Kidney (tissue), 14 donors: ENCODE results near the gene PACS1. TPM values are rescaled to one million over a fixed set of nuclear protein-coding genes. Genes with fewer than 3 reads are reported as not detected.

Experiments
- DNase-seq, 5 donors: peaks; one replicate each; pipeline ENCODE4 v3.0.0-alpha.2; 2013 to 2020
- FAIRE-seq: peaks from 2 replicates; lab custom pipeline; 2012; peaks lifted over from hg19 to GRCh38; lab: Jason Lieb, UNC
- H3K27ac ChIP-seq, 2 donors: one replicate each; pipeline ENCODE4 v1.7.0; 2013; ENCODE audit warnings: low read depth in 2 of 2, low read length in 2 of 2, inconsistent platforms in 1 of 2
- H3K27me3 ChIP-seq: one replicate; pipeline ENCODE4 v1.7.1; 2013; ENCODE audit warnings: low read length, inconsistent platforms; ENCODE audit not compliant: control insufficient read depth, insufficient read depth
- H3K36me3 ChIP-seq, 3 donors: one replicate each; pipeline versions ENCODE4 v1.7.0 to v1.7.1; 2013; ENCODE audit warnings: low read length in 3 of 3, control low read depth in 1 of 3, inconsistent platforms in 1 of 3; ENCODE audit not compliant: insufficient read depth in 3 of 3, control insufficient read depth in 2 of 3
- H3K4me1 ChIP-seq, 3 donors: one replicate each; pipeline versions ENCODE4 v1.7.0 to v1.7.1; 2013; ENCODE audit warnings: low read length in 3 of 3, inconsistent platforms in 1 of 3, low read depth in 1 of 3; ENCODE audit not compliant: control insufficient read depth in 2 of 3, insufficient read depth in 2 of 3
- H3K4me3 ChIP-seq, 3 donors: one replicate each; pipeline versions ENCODE4 v1.7.0 to v1.8.1; 2013; ENCODE audit warnings: low read length in 3 of 3, control low read depth in 1 of 3, inconsistent platforms in 1 of 3
- H3K9ac ChIP-seq, 3 donors: one replicate each; pipeline versions ENCODE4 v1.7.0 to v1.7.1; 2013; ENCODE audit warnings: low read length in 3 of 3, control low read depth in 1 of 3, inconsistent platforms in 1 of 3
- H3K9me3 ChIP-seq, 3 donors: one replicate each; pipeline versions ENCODE4 v1.7.0 to v1.7.1; 2013; ENCODE audit warnings: low read length in 3 of 3, control low read depth in 1 of 3, inconsistent platforms in 1 of 3; ENCODE audit not compliant: control insufficient read depth in 2 of 3, insufficient read depth in 1 of 3
- intact Hi-C: fragments of 100-400 bp; cut with DNase I; formaldehyde crosslinking; loops from one replicate; pipeline ENCODE4 v1.11.1; 2022
- polyA plus RNA-seq: library from polyadenylated mRNA; stranded (reverse); fragments of 350-450 nt; fragmentation: Illumina TruSeq; extraction: RNeasy Lipid Tissue Mini Kit (QIAGEN cat#74804); gene quantifications from one replicate; pipeline ENCODE4 v1.2.3, GENCODE V29; 2014; ENCODE audit warnings: low read depth, low replicate concordance; ENCODE audit not compliant: insufficient read depth
- total RNA-seq: library from RNA; stranded (reverse); fragmentation: NEBNext Ultra II Directional; extraction: Animal tissue kit (Norgen Biotek cat#: 25700); gene quantifications from one replicate; pipeline ENCODE4 v1.2.1, GENCODE V29; 2021
- TF ChIP-seq, protein P1 (sequence below): IDR thresholded peaks from 3 replicates; pipeline ENCODE4 v1.5.1; 2012; ENCODE audit warnings: mild to moderate bottlenecking, moderate library complexity, borderline replicate concordance; ENCODE audit not compliant: insufficient read depth; ENCODE audit errors: extremely low read depth
- donor health status: control.
- donor health status: control.
- donor health status: control.
- donor health status: control.
- donor health status: control.
- donor health status: DM: yes; HTN: yes; CAD: no.
- donor health status: Normal renal cell carcinoma (clear cell type).

The PACS1 gene
- total and polyA plus RNA-seq, 2 donors from 2014 or later: 23.7 to 91.8 TPM

DNA sequence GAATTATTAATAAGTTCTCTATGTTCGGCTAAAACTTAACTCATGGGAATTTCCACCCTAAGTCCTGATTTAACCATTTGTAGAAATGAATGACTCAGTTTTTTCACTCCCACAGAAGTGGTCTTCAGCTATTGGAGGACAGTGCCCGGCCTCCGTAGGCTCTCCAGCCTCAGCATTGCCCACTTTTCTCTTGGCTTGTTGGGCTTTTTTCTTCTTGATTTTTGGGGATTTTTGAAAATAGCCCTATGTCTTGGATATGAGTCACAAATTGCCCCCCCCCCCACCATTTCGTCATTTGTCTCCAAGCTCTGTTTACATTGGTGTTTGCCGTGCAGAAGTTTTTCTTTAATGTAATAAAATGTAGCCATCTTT, 66.7 kb downstream of the PACS1 start:
- no peak for DNase-seq
- TF ChIP-seq, protein P1, sequence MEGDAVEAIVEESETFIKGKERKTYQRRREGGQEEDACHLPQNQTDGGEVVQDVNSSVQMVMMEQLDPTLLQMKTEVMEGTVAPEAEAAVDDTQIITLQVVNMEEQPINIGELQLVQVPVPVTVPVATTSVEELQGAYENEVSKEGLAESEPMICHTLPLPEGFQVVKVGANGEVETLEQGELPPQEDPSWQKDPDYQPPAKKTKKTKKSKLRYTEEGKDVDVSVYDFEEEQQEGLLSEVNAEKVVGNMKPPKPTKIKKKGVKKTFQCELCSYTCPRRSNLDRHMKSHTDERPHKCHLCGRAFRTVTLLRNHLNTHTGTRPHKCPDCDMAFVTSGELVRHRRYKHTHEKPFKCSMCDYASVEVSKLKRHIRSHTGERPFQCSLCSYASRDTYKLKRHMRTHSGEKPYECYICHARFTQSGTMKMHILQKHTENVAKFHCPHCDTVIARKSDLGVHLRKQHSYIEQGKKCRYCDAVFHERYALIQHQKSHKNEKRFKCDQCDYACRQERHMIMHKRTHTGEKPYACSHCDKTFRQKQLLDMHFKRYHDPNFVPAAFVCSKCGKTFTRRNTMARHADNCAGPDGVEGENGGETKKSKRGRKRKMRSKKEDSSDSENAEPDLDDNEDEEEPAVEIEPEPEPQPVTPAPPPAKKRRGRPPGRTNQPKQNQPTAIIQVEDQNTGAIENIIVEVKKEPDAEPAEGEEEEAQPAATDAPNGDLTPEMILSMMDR: no peak
- no peak for FAIRE-seq
- Histone ChIP-seq H3K9me3 (no peaks in the 10 kb centered on the region), H3K9ac (no peak overlapping the region), H3K4me3 (no peak overlapping the region), H3K36me3 (no peaks in the 10 kb centered on the region), H3K4me1 (peaks cover 0 to 6% (median 0%) of the 10 kb centered on the region in 3 donors), H3K27me3 (no peaks in the 10 kb centered on the region), H3K27ac (no peak overlapping the region)
- intact Hi-C loops: no loop called here

- FAIRE-seq (no peak), DNase-seq (no peak)
- no peaks in the 10 kb centered on the region for H3K36me3 ChIP-seq
- H3K4me1 ChIP-seq: peaks cover 0 to 6% (median 0%) of the 10 kb centered on the region in 3 donors
- intact Hi-C loops: no loop called here
- no peaks in the 10 kb centered on the region for H3K27me3 ChIP-seq
- no peak overlapping the region for H3K4me3 ChIP-seq
- no peak overlapping the region for H3K27ac ChIP-seq
- no peak overlapping the region for H3K9ac ChIP-seq
- H3K9me3 ChIP-seq: no peaks in the 10 kb centered on the region
- TF ChIP-seq, protein P1: no peak
Measured at GRCh38 chr11:66139817-66140404, 69.8 kb downstream of the PACS1 start.

- Histone ChIP-seq H3K27ac (no peak overlapping the region), H3K36me3 (no peaks in the 10 kb centered on the region), H3K4me1 (no peaks in the 10 kb centered on the region), H3K9me3 (no peaks in the 10 kb centered on the region), H3K9ac (no peak overlapping the region), H3K27me3 (no peaks in the 10 kb centered on the region), H3K4me3 (no peak overlapping the region)
- no peak for DNase-seq
- TF ChIP-seq, protein P1: no peak
- no peak for FAIRE-seq
- intact Hi-C loops: no loop called here
Measured at GRCh38 chr11:66142370-66143263, 72.5 kb downstream of the PACS1 start.
